Measurements from ENCODE around the gene SETMAR.

DNA sequence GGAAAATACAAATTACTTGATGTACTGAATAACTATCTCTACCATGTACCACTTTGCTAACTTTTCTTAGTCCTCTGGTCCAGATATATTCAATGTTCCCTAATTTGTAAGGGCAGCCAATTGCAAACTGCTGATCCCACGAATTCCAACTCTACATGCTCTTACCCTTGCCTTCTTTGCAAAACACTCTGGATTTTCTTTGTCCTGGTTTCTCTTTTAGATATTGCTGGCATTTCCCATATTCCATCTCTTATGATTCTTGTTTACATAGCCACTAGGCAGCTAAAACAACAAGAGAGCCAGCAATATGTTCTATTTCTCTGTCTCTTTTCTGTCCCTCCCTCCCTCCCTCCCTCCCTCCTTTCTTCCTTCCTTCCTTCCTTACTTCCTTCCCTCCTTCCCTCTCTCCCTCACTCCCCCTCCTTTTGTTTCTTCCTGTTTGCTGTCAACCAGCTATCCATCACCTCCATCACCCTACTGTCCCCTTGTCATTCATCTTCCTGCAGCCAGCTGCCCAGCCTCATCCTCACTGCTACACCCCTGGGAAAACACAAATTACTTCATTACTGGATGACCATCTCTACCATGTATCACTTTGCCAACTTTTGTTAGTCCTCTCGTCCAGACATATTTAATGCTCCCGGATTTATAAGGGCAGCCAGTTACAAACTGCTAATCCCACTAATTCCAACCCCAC, 33.8 kb downstream of the SETMAR start:
- TF ChIP-seq, protein P1, sequence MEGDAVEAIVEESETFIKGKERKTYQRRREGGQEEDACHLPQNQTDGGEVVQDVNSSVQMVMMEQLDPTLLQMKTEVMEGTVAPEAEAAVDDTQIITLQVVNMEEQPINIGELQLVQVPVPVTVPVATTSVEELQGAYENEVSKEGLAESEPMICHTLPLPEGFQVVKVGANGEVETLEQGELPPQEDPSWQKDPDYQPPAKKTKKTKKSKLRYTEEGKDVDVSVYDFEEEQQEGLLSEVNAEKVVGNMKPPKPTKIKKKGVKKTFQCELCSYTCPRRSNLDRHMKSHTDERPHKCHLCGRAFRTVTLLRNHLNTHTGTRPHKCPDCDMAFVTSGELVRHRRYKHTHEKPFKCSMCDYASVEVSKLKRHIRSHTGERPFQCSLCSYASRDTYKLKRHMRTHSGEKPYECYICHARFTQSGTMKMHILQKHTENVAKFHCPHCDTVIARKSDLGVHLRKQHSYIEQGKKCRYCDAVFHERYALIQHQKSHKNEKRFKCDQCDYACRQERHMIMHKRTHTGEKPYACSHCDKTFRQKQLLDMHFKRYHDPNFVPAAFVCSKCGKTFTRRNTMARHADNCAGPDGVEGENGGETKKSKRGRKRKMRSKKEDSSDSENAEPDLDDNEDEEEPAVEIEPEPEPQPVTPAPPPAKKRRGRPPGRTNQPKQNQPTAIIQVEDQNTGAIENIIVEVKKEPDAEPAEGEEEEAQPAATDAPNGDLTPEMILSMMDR (IDR thresholded peaks at IDR 0.05; ENCODE audit: low read depth, low read length, missing input control) = no peak
- TF ChIP-seq, protein P2, sequence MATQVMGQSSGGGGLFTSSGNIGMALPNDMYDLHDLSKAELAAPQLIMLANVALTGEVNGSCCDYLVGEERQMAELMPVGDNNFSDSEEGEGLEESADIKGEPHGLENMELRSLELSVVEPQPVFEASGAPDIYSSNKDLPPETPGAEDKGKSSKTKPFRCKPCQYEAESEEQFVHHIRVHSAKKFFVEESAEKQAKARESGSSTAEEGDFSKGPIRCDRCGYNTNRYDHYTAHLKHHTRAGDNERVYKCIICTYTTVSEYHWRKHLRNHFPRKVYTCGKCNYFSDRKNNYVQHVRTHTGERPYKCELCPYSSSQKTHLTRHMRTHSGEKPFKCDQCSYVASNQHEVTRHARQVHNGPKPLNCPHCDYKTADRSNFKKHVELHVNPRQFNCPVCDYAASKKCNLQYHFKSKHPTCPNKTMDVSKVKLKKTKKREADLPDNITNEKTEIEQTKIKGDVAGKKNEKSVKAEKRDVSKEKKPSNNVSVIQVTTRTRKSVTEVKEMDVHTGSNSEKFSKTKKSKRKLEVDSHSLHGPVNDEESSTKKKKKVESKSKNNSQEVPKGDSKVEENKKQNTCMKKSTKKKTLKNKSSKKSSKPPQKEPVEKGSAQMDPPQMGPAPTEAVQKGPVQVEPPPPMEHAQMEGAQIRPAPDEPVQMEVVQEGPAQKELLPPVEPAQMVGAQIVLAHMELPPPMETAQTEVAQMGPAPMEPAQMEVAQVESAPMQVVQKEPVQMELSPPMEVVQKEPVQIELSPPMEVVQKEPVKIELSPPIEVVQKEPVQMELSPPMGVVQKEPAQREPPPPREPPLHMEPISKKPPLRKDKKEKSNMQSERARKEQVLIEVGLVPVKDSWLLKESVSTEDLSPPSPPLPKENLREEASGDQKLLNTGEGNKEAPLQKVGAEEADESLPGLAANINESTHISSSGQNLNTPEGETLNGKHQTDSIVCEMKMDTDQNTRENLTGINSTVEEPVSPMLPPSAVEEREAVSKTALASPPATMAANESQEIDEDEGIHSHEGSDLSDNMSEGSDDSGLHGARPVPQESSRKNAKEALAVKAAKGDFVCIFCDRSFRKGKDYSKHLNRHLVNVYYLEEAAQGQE (IDR thresholded peaks at IDR 0.05) = no peak
- TF ChIP-seq YY1 (IDR thresholded peaks at IDR 0.05) = no peak
- TF ChIP-seq, protein P3, sequence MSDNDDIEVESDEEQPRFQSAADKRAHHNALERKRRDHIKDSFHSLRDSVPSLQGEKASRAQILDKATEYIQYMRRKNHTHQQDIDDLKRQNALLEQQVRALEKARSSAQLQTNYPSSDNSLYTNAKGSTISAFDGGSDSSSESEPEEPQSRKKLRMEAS (IDR thresholded peaks at IDR 0.05) = no peak
- TF ChIP-seq RAD21 (IDR thresholded peaks at IDR 0.05) = no peak
